DOHH2 (cell line): ENCODE measurements around the gene CD58.

ENCODE experiments used
- H3F3A ChIP-seq: fragments of 200-600 bp; sonication (generic), shearing (Covaris generic); 2 replicates; pipeline ENCODE4 v1.6.0; 2016; ENCODE audit warnings: antibody characterized with exemption, mild to moderate bottlenecking; ENCODE audit not compliant: control insufficient read depth, insufficient read depth
- H3K27ac ChIP-seq: fragments of 200-600 bp; sonication (generic); 2 replicates; pipeline ENCODE4 v1.5.1; 2014; ENCODE audit warnings: low read depth, mild to moderate bottlenecking, low read length, moderate library complexity
- H3K27me3 ChIP-seq: fragments of 200-600 bp; sonication (generic); 2 replicates; pipeline ENCODE4 v1.6.1; 2014; ENCODE audit warnings: mild to moderate bottlenecking, low read length, mixed read lengths; ENCODE audit not compliant: control insufficient read depth
- H3K36me3 ChIP-seq: fragments of 200-600 bp; sonication (generic); 2 replicates; pipeline ENCODE4 v1.6.1; 2014; ENCODE audit warnings: mild to moderate bottlenecking, low read length, moderate library complexity, mixed read lengths; ENCODE audit not compliant: control insufficient read depth
- H3K4me1 ChIP-seq: fragments of 200-600 bp; sonication (generic); 2 replicates; pipeline ENCODE4 v1.6.1; 2014; ENCODE audit warnings: mild to moderate bottlenecking, low read length, mixed read lengths; ENCODE audit not compliant: control insufficient read depth
- H3K4me2 ChIP-seq: fragments of 200-600 bp; sonication (generic); 2 replicates; pipeline ENCODE4 v1.6.0; 2014; ENCODE audit warnings: mild to moderate bottlenecking, low read length, moderate library complexity
- H3K4me3 ChIP-seq: fragments of 200-600 bp; sonication (generic); 2 replicates; pipeline ENCODE4 v1.5.1; 2014; ENCODE audit warnings: mild to moderate bottlenecking, low read length, mixed read lengths
- H3K79me2 ChIP-seq: fragments of 200-600 bp; sonication (generic); 2 replicates; pipeline ENCODE4 v1.6.1; 2014; ENCODE audit warnings: mild to moderate bottlenecking, low read length, mixed read lengths; ENCODE audit not compliant: control insufficient read depth
- H3K9me2 ChIP-seq: fragments of 200-600 bp; sonication (generic); replicated peaks from 2 replicates; pipeline ENCODE4 v1.6.1; 2014; ENCODE audit warnings: mild to moderate bottlenecking, low read length, mixed read lengths; ENCODE audit not compliant: control insufficient read depth
- H3K9me3 ChIP-seq: fragments of 200-600 bp; sonication (generic); 2 replicates; pipeline ENCODE4 v1.6.1; 2014; ENCODE audit warnings: antibody characterized with exemption, low read length, mixed read lengths; ENCODE audit not compliant: control insufficient read depth, insufficient read depth
- H4K20me1 ChIP-seq: fragments of 200-600 bp; sonication (generic); 2 replicates; pipeline ENCODE4 v1.6.0; 2014; ENCODE audit warnings: low read depth, mild to moderate bottlenecking, antibody characterized with exemption, low read length, moderate library complexity; ENCODE audit not compliant: control insufficient read depth, insufficient read depth
- CTCF ChIP-seq: fragments of 200-600 bp; sonication (generic); IDR thresholded peaks from one replicate; pipeline ENCODE4 v1.5.1; 2014; ENCODE audit warnings: antibody characterized with exemption, mild to moderate bottlenecking, low read depth, low read length; ENCODE audit not compliant: poor library complexity, severe bottlenecking
- EZH2phosphoT487 ChIP-seq: fragments of 200-600 bp; sonication (generic); IDR thresholded peaks from 2 replicates; pipeline ENCODE4 v1.6.1; 2017; ENCODE audit warnings: borderline replicate concordance, mild to moderate bottlenecking, antibody characterized with exemption, low read length, moderate library complexity, mixed read lengths

Gene CD58

GRCh38 chr1:116556289-116557006, 14.4 kb downstream of the CD58 start:
- Histone ChIP-seq H3K4me3 (no peak overlapping the region), H3K9me3 (no peaks in the 10 kb centered on the region), H3K4me2 (no peak overlapping the region), H3K4me1 (peaks cover 3% of the 10 kb centered on the region; the same call in 1 of the 2 replicates), H4K20me1 (no peaks in the 10 kb centered on the region), H3F3A (no peaks in the 10 kb centered on the region), H3K27ac (no peak overlapping the region), H3K79me2 (peaks cover 3% of the 10 kb centered on the region; the same call in 1 of the 2 replicates), H3K27me3 (no peaks in the 10 kb centered on the region), H3K36me3 (no peaks in the 10 kb centered on the region), H3K9me2 (no peaks in the 10 kb centered on the region; the same call in 1 of the 2 replicates)
- no peak for TF ChIP-seq EZH2phosphoT487
- no peak for TF ChIP-seq CTCF

GRCh38 chr1:116554924-116555323, 15.9 kb downstream of the CD58 start:
- H3K4me2 ChIP-seq = no peak overlapping the region
- no peaks in the 10 kb centered on the region for H3K27me3 ChIP-seq
- TF ChIP-seq CTCF (no peak), EZH2phosphoT487 (no peak)
- H3K9me2 ChIP-seq = no peaks in the 10 kb centered on the region; the same call in 1 of the 2 replicates
- peaks cover 3% of the 10 kb centered on the region; the same call in 1 of the 2 replicates for H3K4me1 ChIP-seq
- no peak overlapping the region for H3K4me3 ChIP-seq
- no peaks in the 10 kb centered on the region for H3K36me3 ChIP-seq
- peaks cover 3% of the 10 kb centered on the region; the same call in 1 of the 2 replicates for H3K79me2 ChIP-seq
- H3K9me3 ChIP-seq = no peaks in the 10 kb centered on the region
- H3K27ac ChIP-seq = no peak overlapping the region
- no peaks in the 10 kb centered on the region for H4K20me1 ChIP-seq
- no peaks in the 10 kb centered on the region for H3F3A ChIP-seq

- no peaks in the 10 kb centered on the region; the same call in 1 of the 2 replicates for H3K9me2 ChIP-seq
- peaks cover 3% of the 10 kb centered on the region; the same call in 1 of the 2 replicates for H3K4me1 ChIP-seq
- H3K27me3 ChIP-seq = no peaks in the 10 kb centered on the region
- no peaks in the 10 kb centered on the region for H3K36me3 ChIP-seq
- H3K27ac ChIP-seq = no peak overlapping the region
- H3F3A ChIP-seq = no peaks in the 10 kb centered on the region
- H3K79me2 ChIP-seq = peaks cover 3% of the 10 kb centered on the region; the same call in 1 of the 2 replicates
- TF ChIP-seq CTCF (no peak), EZH2phosphoT487 (no peak)
- no peaks in the 10 kb centered on the region for H4K20me1 ChIP-seq
- no peak overlapping the region for H3K4me3 ChIP-seq
- H3K4me2 ChIP-seq = no peak overlapping the region
- H3K9me3 ChIP-seq = no peaks in the 10 kb centered on the region
Measured at GRCh38 chr1:116553386-116554115, 17.3 kb downstream of the CD58 start.
